ACC112 (cell line): ENCODE measurements around the gene APC2.

Experiments used
- H2AFZ ChIP-seq: fragments of 200-600 bp; sonication (generic); one replicate; pipeline ENCODE4 v1.6.0; 2017; ENCODE audit warnings: antibody characterized with exemption, low read length; ENCODE audit not compliant: unreplicated experiment
- H3K27ac ChIP-seq: fragments of 200-600 bp; sonication (generic); 2 replicates; pipeline ENCODE4 v1.5.1; 2014; ENCODE audit warnings: low read depth, mild to moderate bottlenecking, antibody characterized with exemption, low read length, moderate library complexity
- H3K27me3 ChIP-seq: fragments of 200-600 bp; sonication (generic); 2 replicates; pipeline ENCODE4 v1.6.1; 2014; ENCODE audit warnings: mild to moderate bottlenecking, antibody characterized with exemption, low read length, moderate library complexity, mixed read lengths; ENCODE audit not compliant: insufficient read depth
- H3K36me3 ChIP-seq: fragments of 200-600 bp; sonication (generic); 2 replicates; pipeline ENCODE4 v1.6.1; 2016; ENCODE audit warnings: mild to moderate bottlenecking, antibody characterized with exemption, low read length, moderate library complexity, mixed read lengths; ENCODE audit not compliant: insufficient read depth
- H3K4me1 ChIP-seq: fragments of 200-600 bp; sonication (generic); one replicate; pipeline ENCODE4 v1.6.1; 2016; ENCODE audit warnings: low read length, mixed read lengths; ENCODE audit not compliant: insufficient read depth, unreplicated experiment, control insufficient read depth
- H3K4me3 ChIP-seq: fragments of 200-600 bp; sonication (generic); 2 replicates; pipeline ENCODE4 v1.5.1; 2014; ENCODE audit warnings: mild to moderate bottlenecking, low read depth, low read length
- H3K79me2 ChIP-seq: fragments of 200-600 bp; sonication (generic); one replicate; pipeline ENCODE4 v1.6.0; 2016; ENCODE audit warnings: low read length; ENCODE audit not compliant: control insufficient read depth, unreplicated experiment, insufficient read depth

The APC2 gene

DNA sequence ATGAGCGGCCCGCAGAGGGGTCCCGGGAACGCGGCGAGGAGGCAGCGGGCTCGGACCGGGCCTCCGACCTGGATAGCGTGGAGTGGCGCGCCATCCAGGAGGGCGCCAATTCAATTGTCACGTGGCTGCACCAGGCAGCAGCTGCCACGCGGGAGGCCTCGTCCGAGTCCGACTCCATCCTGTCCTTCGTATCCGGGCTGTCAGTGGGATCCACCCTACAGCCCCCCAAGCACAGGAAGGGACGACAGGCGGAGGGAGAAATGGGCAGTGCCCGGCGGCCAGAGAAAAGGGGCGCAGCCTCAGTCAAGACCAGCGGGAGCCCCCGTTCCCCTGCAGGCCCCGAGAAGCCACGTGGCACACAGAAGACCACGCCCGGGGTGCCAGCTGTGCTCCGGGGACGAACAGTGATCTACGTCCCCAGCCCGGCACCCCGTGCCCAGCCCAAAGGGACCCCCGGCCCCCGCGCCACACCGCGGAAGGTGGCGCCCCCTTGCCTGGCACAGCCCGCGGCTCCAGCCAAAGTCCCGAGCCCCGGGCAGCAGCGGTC lies 18.4 kb downstream of the APC2 start:
- H3K27me3 ChIP-seq: no peaks in the 10 kb centered on the region
- H3K4me1 ChIP-seq: peaks cover 2% of the 10 kb centered on the region
- peak overlapping the region; percentile 81 for H3K4me3 ChIP-seq
- H3K27ac ChIP-seq: peak overlapping the region; percentile 47
- no peaks in the 10 kb centered on the region for H3K36me3 ChIP-seq
- peaks cover 8% of the 10 kb centered on the region for H3K79me2 ChIP-seq
- no peak overlapping the region for H2AFZ ChIP-seq

DNA sequence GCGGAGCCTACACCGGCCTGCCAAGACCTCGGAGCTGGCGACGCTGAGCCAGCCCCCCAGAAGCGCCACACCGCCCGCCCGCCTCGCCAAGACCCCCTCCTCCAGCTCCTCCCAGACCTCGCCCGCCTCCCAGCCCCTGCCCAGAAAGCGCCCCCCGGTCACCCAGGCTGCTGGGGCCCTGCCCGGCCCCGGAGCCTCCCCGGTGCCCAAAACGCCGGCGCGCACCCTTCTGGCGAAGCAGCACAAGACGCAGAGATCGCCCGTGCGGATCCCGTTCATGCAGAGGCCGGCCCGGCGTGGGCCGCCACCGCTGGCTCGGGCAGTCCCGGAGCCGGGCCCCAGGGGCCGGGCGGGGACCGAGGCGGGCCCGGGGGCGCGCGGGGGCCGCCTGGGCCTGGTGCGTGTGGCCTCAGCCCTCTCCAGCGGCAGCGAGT lies 18.9 kb downstream of the APC2 start:
- peak overlapping the region; percentile 81 for H3K4me3 ChIP-seq
- H2AFZ ChIP-seq: no peak overlapping the region
- peaks cover 8% of the 10 kb centered on the region for H3K79me2 ChIP-seq
- peaks cover 2% of the 10 kb centered on the region for H3K4me1 ChIP-seq
- no peaks in the 10 kb centered on the region for H3K36me3 ChIP-seq
- H3K27ac ChIP-seq: peak overlapping the region; percentile 47
- H3K27me3 ChIP-seq: no peaks in the 10 kb centered on the region

DNA sequence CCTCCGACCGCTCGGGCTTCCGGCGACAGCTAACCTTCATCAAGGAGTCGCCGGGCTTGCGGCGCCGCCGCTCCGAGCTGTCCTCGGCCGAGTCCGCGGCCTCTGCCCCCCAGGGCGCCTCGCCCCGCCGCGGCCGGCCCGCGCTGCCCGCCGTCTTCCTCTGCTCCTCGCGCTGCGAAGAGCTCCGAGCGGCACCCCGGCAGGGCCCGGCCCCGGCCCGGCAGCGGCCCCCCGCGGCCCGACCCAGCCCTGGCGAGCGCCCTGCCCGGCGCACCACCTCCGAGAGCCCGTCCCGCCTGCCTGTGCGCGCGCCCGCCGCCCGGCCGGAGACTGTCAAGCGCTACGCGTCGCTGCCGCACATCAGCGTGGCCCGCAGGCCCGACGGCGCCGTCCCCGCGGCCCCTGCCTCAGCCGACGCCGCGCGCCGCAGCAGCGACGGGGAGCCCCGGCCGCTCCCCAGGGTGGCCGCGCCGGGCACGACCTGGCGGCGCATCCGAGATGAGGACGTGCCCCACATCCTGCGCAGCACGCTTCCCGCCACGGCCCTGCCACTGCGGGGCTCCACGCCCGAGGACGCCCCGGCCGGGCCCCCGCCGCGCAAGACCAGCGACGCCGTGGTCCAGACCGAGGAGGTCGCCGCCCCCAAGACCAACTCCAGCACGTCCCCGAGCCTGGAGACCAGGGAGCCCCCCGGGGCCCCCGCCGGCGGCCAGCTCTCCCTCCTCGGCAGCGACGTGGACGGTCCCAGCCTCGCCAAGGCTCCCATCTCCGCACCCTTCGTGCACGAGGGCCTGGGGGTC lies 19.5 kb downstream of the APC2 start:
- Histone ChIP-seq H3K4me3 (peak overlapping the region; percentile 81), H3K79me2 (peaks cover 8% of the 10 kb centered on the region), H3K36me3 (no peaks in the 10 kb centered on the region), H3K4me1 (peaks cover 2% of the 10 kb centered on the region), H3K27me3 (no peaks in the 10 kb centered on the region), H2AFZ (no peak overlapping the region), H3K27ac (0 out of 2 replicates have a peak overlapping the region, but pooled peaks have one; percentile 9)

DNA sequence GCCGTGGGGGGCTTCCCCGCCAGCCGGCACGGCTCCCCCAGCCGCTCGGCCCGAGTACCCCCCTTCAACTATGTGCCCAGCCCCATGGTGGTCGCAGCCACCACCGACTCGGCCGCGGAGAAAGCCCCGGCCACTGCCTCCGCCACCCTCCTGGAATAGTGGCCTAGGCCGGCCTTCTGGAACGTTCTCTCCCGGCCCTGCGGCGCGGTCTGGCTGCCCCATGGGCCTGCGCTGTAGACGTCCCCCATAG lies 20.1 kb downstream of the APC2 start:
- H3K36me3 ChIP-seq: no peaks in the 10 kb centered on the region
- peak overlapping the region; percentile 80 for H3K4me3 ChIP-seq
- peaks cover 8% of the 10 kb centered on the region for H3K79me2 ChIP-seq
- H3K4me1 ChIP-seq: peaks cover 2% of the 10 kb centered on the region
- peak overlapping the region; percentile 9; the same call in 1 of the 2 replicates for H3K27ac ChIP-seq
- no peak overlapping the region for H2AFZ ChIP-seq
- no peaks in the 10 kb centered on the region for H3K27me3 ChIP-seq

DNA sequence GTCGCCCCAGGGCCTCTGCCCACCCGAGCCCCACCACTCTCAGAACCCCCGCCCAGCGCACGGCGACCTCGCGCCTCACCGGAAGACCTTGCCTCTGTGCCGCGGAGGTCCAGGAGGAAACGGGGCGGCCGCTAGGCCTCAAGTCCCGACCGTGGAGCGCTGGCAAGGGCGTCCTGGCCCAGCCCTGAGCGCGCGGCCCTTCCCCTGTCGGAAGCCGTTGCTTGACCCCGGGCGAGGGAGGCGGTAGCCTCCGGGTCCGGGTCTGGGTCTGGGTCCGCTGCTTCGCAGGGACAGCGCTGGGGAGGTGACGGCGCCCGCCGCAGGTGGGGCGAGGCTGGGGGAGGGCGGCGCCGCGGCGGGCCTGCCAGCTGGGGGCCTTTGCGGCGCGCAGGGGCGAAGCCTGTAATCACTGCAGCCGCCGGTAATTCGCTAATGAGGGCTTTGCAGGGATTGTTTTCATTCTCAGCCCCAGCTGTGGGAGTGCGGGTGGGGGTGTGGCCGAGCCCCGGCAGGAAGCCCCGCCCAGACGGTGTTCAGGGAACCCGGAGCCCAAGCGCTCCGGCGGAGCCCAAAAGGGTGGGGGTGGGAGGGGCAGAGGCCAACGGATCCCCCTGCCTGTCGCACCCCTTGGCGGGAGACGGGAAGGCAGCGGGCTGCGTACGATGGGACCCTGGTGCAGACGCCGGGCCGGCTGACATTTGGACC lies 20.5 kb downstream of the APC2 start:
- H3K27ac ChIP-seq: peak overlapping the region; percentile 9; the same call in 1 of the 2 replicates
- H3K79me2 ChIP-seq: peaks cover 8% of the 10 kb centered on the region
- no peak overlapping the region for H2AFZ ChIP-seq
- no peaks in the 10 kb centered on the region for H3K27me3 ChIP-seq
- no peaks in the 10 kb centered on the region for H3K36me3 ChIP-seq
- H3K4me1 ChIP-seq: peaks cover 2% of the 10 kb centered on the region
- H3K4me3 ChIP-seq: peak overlapping the region; percentile 80

DNA sequence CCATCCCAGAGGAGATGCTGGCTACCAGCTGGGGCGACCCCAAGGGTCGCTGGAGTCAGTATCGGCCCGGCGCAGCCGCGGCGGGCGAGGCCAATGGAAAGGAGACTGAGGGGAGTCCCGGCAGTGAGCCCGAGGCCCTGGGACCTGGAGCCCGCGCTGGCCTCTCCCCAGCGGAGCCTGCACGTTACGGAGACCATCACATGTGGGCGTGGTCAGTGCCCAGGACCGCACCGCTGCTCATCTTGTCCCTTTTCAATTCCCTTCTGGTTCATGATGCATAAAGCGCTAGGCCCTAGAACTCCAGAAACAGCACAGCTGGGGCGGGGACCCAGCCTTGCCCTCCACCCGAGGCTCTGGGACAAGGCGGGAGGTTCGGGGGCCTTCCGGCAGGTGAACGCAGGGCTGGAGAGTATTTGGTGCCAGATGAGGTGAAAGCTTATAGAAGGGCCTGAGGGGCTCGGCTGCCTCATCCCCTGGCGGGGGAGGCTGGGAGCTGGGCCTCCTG lies 21.1 kb downstream of the APC2 start:
- Histone ChIP-seq H3K4me3 (peak overlapping the region; percentile 80), H3K27me3 (no peaks in the 10 kb centered on the region), H3K27ac (no peak overlapping the region), H3K36me3 (no peaks in the 10 kb centered on the region), H3K79me2 (peaks cover 8% of the 10 kb centered on the region), H2AFZ (no peak overlapping the region), H3K4me1 (peaks cover 2% of the 10 kb centered on the region)

DNA sequence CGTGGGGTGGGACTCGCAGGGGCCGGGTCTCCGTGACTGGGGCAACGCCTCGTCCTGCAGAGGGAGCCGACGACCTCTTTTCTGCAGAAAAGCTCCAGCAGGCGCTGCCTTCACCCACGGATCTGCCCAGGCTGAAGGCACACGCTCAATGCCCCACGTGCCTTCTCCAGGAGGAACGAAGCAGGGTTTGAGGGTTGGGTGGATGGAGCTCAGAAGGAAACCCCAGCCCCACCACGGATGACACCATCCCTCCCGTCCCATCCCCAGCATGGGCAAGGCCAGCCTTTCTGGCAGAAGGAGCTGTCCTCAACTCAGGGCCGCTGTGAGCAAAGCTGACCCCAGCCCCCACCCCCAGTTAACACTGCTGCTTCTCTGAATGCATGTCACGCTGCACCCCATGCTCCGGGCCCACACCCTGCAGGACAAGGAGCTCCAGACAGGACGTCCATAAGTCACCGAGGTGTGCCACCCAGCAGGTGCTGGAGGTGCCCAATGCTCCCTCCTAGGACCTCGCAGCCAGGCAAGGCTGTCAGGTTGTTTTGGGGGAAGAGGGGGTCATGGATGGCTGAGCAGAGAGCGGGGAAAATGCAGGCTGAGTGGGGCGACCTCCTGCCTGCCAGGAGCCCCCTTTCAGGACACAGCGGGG lies 21.7 kb downstream of the APC2 start:
- Histone ChIP-seq H3K27me3 (no peaks in the 10 kb centered on the region), H3K79me2 (peaks cover 4% of the 10 kb centered on the region)

DNA sequence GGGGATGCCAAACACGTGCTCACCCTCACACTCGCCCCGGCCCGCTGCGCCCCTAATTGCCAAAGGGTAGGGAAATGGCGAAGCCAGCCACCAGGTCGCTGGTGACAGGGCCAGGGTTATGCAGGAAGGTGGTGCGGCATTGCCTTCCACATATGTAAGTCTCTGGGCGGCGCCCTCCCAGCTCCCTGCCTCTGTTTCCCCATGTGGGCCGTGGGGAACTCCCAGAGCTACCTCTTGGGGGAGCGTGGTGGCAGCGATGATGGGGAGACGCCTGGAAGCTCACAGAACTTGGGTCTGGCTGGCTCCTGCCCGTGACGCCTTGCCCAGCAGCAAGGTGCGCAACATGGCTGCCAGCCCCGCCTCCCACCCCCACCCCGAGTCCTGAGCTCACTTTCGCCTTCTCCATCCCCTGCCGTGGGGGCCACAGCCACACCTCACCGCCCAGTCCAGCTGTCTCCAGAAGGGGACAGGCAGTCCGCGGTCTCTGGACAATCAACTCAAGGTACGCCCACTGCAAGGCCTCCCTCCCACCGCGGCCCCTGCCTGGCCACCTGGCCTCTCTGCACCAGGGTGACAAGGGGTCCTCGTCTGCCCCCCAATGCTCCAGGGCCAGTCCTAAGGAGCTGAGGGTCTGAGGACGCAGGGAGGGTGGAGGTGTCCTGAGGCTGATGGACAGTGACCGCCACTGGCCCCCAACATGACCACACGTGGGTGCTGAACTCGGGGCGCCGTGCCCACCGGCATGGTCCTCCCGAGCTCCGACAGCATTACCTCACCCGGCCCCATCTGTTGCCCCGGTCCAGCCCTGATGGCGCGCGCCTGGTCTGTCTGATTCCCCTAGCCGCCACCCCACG lies 22.5 kb downstream of the APC2 start:
- Histone ChIP-seq H3K79me2 (peaks cover 4% of the 10 kb centered on the region), H3K4me1 (peaks cover 2% of the 10 kb centered on the region), H3K27ac (no peak overlapping the region), H3K4me3 (no peak overlapping the region), H3K36me3 (no peaks in the 10 kb centered on the region), H3K27me3 (no peaks in the 10 kb centered on the region), H2AFZ (no peak overlapping the region)

More for the DNA sequence above, 21.7 kb downstream of the APC2 start:
- Histone ChIP-seq H3K36me3 (no peaks in the 10 kb centered on the region), H3K27ac (no peak overlapping the region), H2AFZ (no peak overlapping the region), H3K4me1 (peaks cover 2% of the 10 kb centered on the region), H3K4me3 (no peak overlapping the region; the same call in 1 of the 2 replicates)

DNA sequence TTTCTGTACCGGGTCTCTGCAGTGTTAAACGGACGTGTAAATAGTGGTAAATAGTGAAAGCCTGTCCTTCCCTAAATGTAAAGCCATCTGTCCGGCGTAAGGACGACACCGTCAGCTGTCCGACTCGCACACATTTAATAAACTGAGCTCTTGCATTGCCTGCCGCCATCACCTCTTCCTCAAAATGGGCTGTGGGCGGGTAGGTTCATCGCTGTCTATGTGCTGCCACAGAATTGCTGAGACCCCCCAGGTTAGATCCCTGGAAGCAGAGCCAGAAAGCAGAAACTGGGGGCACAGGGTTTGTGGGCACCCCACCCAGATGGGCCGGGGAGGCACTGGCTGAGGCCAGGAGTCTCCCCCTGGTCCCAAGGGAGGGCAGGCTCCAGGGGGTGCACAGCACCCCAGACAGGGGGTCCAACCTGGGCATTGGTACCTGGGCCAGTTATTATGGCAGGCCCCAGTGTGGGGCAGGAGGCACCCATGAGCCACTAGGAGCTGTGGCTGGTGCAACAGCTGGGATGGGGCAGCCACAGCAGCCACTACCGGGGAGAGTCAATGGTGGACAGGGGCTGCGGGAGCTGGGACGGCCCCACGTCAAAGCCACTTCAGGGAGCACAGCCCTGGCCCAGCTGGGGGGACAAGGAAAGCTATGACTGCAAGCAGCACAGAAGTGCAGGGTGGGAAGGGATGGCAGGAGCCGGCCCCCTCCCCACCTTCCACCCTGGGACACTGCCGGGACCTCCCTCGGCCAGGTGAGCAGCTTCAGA lies 23.3 kb downstream of the APC2 start:
- no peaks in the 10 kb centered on the region for H3K27me3 ChIP-seq
- H3K79me2 ChIP-seq: peaks cover 10% of the 10 kb centered on the region
- H3K36me3 ChIP-seq: no peaks in the 10 kb centered on the region
- no peak overlapping the region for H2AFZ ChIP-seq
- no peak overlapping the region for H3K4me3 ChIP-seq
- no peak overlapping the region for H3K27ac ChIP-seq
- peaks cover 2% of the 10 kb centered on the region for H3K4me1 ChIP-seq
